Stimulated activated naive CD8-positive, alpha-beta T cell treated with anti-CD3 and anti-CD28 coated beads, Interleukin-15, Interleukin-2, amounts not matched to agents 100 ng/mL and 50 ng/mL, for 24 hours (primary cell): ENCODE results near the gene FNTB.

Experiments used
- H3K27ac Mint-ChIP-seq: one replicate; pipeline ENCODE4 v1.8.0; 2021; ENCODE audit warnings: mild to moderate bottlenecking, mixed read lengths
- H3K27me3 Mint-ChIP-seq: one replicate; pipeline ENCODE4 v1.8.0; 2021; ENCODE audit warnings: mixed read lengths
- H3K36me3 Mint-ChIP-seq: one replicate; pipeline ENCODE4 v1.8.0; 2021; ENCODE audit warnings: low read depth, mixed read lengths
- H3K4me1 Mint-ChIP-seq: one replicate; pipeline ENCODE4 v1.8.0; 2021; ENCODE audit warnings: low read depth, mixed read lengths
- H3K4me3 Mint-ChIP-seq: one replicate; pipeline ENCODE4 v1.8.0; 2021; ENCODE audit warnings: mild to moderate bottlenecking, mixed read lengths
- H3K9me3 Mint-ChIP-seq: one replicate; pipeline ENCODE4 v1.8.0; 2021; ENCODE audit warnings: mixed read lengths

Gene FNTB

GRCh38 chr14:65062096-65063075 lies 75.7 kb downstream of the FNTB start:
- Mint-ChIP-seq H3K27ac (no peak overlapping the region), H3K36me3 (peaks cover 82% of the 10 kb centered on the region), H3K9me3 (no peaks in the 10 kb centered on the region), H3K4me3 (no peak overlapping the region), H3K4me1 (no peaks in the 10 kb centered on the region), H3K27me3 (no peaks in the 10 kb centered on the region)

DNA sequence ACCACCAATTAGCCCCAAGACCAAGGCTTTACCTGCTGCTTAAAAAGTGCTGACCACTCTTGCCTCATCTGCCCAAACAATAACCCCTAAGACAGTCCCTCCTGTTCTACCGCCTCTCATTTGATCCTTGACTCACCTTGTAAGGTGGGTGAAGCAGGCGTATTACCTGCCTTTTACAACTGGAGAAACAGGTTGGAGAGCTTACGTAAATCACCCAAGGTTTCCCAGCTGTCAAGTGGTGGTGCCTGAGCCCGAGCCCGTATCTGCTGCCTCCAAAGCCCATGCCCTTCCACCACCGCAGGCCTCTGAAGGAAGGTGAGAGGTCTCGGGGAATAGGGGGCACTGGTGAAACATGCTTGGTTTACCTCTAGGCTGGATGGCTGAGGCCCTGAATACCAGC lies 79.0 kb downstream of the FNTB start:
- H3K4me3 Mint-ChIP-seq: no peak overlapping the region
- no peak overlapping the region for H3K27ac Mint-ChIP-seq
- H3K9me3 Mint-ChIP-seq: no peaks in the 10 kb centered on the region
- H3K36me3 Mint-ChIP-seq: peaks cover 68% of the 10 kb centered on the region
- H3K4me1 Mint-ChIP-seq: no peaks in the 10 kb centered on the region
- H3K27me3 Mint-ChIP-seq: no peaks in the 10 kb centered on the region

DNA sequence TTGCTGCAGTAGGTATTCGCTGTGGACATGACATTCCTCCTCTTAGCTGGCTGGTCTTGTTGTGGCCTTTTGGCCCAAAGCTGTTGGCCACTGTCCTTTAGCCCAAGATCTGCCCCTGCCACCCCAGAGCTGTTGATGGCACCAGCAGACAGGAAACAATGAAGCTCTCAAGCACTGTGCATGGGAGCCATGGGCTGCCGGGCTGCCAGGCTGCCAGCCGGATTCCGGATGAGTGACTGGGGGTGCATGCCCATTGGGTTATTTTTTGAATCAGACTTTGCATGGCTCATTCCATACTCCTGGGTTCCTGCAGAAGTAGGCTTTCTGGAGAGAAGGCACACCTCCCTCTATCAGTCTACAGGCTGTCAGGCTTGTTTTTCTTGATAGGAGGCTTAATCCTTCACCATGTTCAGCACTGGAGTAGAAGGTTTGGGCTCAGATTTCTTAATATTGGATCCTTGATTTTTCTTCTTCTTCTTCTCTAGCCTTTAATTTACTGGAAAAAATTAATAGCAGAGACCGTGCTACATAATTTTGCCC lies 83.2 kb downstream of the FNTB start:
- Mint-ChIP-seq H3K36me3 (peaks cover 38% of the 10 kb centered on the region), H3K4me1 (peaks cover 6% of the 10 kb centered on the region), H3K9me3 (no peaks in the 10 kb centered on the region), H3K4me3 (no peak overlapping the region), H3K27me3 (no peaks in the 10 kb centered on the region), H3K27ac (no peak overlapping the region)

DNA sequence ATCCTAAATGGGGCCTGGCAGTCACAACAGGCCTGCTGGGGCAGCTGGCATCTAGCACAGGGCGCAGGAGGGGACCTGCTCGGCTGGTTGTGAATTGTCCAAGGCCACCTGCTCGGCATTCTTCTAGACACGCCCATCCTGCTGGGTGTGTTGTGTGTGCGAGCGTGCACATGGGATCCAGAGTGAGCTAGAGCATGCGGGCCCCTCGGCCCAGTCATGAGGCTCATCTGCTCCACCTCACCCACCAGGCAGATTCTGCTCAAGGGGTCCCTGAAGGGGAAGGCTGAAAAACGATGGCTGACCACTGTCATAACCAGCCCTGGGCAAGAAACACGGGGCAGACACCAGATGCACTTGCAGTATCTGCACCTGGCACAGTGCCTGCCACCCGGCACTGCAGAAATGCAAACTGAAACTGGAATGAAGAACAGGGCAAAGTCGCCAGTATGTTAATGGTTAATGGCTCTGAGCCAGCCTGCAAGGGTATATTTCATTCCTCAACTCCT lies 83.8 kb downstream of the FNTB start:
- Mint-ChIP-seq H3K4me1 (peaks cover 12% of the 10 kb centered on the region), H3K4me3 (no peak overlapping the region), H3K36me3 (peaks cover 38% of the 10 kb centered on the region), H3K9me3 (no peaks in the 10 kb centered on the region), H3K27me3 (no peaks in the 10 kb centered on the region), H3K27ac (no peak overlapping the region)

DNA sequence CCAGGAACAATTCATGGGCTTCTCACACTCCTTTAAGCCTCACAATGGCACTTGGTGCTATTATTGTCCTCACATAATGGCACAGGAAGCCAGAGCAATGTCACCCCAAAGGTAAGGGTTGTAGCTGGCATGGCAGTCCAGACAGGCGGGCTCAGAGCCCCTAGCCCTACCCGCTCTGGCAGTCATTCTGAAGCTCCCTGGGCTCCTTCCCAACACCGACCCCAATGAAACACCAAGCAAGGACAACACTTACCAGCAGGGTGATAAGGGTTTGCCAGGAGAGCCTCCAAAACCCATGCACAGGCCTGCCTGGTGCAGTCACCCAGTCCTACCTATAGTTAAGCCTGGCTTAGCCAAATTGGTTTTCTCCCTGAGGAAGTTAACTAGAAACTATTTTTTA lies 84.8 kb downstream of the FNTB start:
- H3K27me3 Mint-ChIP-seq: no peaks in the 10 kb centered on the region
- H3K9me3 Mint-ChIP-seq: no peaks in the 10 kb centered on the region
- no peak overlapping the region for H3K27ac Mint-ChIP-seq
- peaks cover 38% of the 10 kb centered on the region for H3K36me3 Mint-ChIP-seq
- no peak overlapping the region for H3K4me3 Mint-ChIP-seq
- peaks cover 15% of the 10 kb centered on the region for H3K4me1 Mint-ChIP-seq

DNA sequence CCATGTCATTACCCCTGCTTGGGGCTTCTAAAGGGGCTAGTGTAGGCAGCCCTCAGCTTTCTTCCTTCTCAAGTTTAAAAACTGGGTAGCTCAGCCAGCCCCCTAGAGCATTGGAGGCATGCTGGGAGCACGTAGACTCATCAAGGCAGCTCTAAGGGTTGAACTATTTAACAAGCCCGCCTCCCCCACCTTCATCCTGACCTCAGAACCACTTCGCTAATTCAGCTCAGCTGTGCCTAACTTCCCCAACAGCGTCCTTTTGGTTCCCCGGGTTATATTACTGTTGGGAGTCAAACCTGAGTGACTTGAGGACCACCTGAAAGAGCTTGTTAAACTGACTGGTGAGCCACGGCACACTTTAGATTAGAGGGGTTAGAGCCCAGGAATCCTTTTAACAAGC lies 85.6 kb downstream of the FNTB start:
- no peak overlapping the region for H3K4me3 Mint-ChIP-seq
- H3K36me3 Mint-ChIP-seq: peaks cover 41% of the 10 kb centered on the region
- no peaks in the 10 kb centered on the region for H3K27me3 Mint-ChIP-seq
- peak overlapping the region; percentile 21 for H3K27ac Mint-ChIP-seq
- no peaks in the 10 kb centered on the region for H3K9me3 Mint-ChIP-seq
- peaks cover 15% of the 10 kb centered on the region for H3K4me1 Mint-ChIP-seq

GRCh38 chr14:65072937-65073336 lies 86.2 kb downstream of the FNTB start:
- Mint-ChIP-seq H3K4me1 (peaks cover 15% of the 10 kb centered on the region), H3K36me3 (peaks cover 44% of the 10 kb centered on the region), H3K27ac (no peak overlapping the region)

GRCh38 chr14:65073605-65074201 lies 87.0 kb downstream of the FNTB start:
- Mint-ChIP-seq H3K9me3 (no peaks in the 10 kb centered on the region), H3K27me3 (no peaks in the 10 kb centered on the region), H3K4me1 (peaks cover 15% of the 10 kb centered on the region), H3K27ac (peak overlapping the region; percentile 10), H3K36me3 (peaks cover 39% of the 10 kb centered on the region), H3K4me3 (no peak overlapping the region)

More at GRCh38 chr14:65072937-65073336, 86.2 kb downstream of the FNTB start:
- H3K9me3 Mint-ChIP-seq: no peaks in the 10 kb centered on the region
- H3K27me3 Mint-ChIP-seq: no peaks in the 10 kb centered on the region
- no peak overlapping the region for H3K4me3 Mint-ChIP-seq

GRCh38 chr14:65074449-65075150 lies 87.9 kb downstream of the FNTB start:
- Mint-ChIP-seq H3K27ac (peak overlapping the region; percentile 71), H3K36me3 (peaks cover 46% of the 10 kb centered on the region), H3K4me3 (no peak overlapping the region), H3K9me3 (no peaks in the 10 kb centered on the region), H3K4me1 (peaks cover 21% of the 10 kb centered on the region), H3K27me3 (no peaks in the 10 kb centered on the region)

- H3K4me1 Mint-ChIP-seq: peaks cover 33% of the 10 kb centered on the region
- no peaks in the 10 kb centered on the region for H3K27me3 Mint-ChIP-seq
- H3K4me3 Mint-ChIP-seq: no peak overlapping the region
- peak overlapping the region; percentile 16 for H3K27ac Mint-ChIP-seq
- H3K36me3 Mint-ChIP-seq: peaks cover 58% of the 10 kb centered on the region
- H3K9me3 Mint-ChIP-seq: no peaks in the 10 kb centered on the region
These were observed 89.1 kb downstream of the FNTB start for GRCh38 chr14:65075628-65076325.

DNA sequence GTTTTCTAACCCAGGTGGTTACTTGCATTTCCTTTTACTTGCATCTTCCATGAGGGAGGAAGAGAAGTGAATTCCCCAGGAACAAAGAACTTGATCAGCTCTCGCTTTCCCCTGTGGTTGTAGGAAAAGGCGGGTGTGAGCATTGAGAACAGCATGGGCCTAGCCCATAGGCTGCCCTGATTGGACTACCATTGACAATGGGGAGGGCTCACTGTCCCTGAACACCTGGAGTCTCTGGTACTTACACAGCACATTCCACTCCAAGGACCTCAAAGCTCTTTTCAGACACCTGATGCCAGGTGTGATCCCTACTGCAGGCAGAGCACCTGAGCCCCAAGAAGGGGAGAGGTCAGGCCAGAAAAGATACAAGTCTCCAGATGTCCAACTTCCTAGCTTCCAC lies 90.6 kb downstream of the FNTB start:
- peaks cover 48% of the 10 kb centered on the region for H3K4me1 Mint-ChIP-seq
- H3K36me3 Mint-ChIP-seq: peaks cover 72% of the 10 kb centered on the region
- H3K27me3 Mint-ChIP-seq: no peaks in the 10 kb centered on the region

DNA sequence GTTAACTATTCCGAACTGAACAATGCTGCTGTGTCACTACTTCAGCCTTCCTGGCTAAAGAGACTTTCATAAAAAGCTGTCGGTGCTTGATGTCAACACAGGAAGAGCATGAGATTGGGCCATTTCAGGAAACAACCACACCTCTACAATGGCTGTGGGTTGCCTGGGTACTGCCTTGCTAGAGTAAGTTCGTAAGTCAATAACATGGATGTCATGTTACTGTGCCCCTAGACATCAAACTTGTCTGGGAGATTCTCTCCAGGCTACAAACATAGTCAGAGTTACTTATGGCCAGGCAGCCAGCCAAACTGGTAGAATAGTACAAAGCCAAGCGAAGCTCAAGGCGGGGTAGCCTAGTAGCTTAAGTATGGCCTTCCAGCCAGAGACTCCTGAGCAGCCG lies 92.5 kb downstream of the FNTB start:
- Mint-ChIP-seq H3K36me3 (peaks cover 82% of the 10 kb centered on the region), H3K4me3 (no peak overlapping the region), H3K4me1 (peaks cover 66% of the 10 kb centered on the region), H3K27ac (peak overlapping the region; percentile 80), H3K27me3 (no peaks in the 10 kb centered on the region), H3K9me3 (no peaks in the 10 kb centered on the region)

More for the DNA sequence above, 90.6 kb downstream of the FNTB start:
- Mint-ChIP-seq H3K27ac (no peak overlapping the region), H3K4me3 (no peak overlapping the region), H3K9me3 (no peaks in the 10 kb centered on the region)

GRCh38 chr14:65079768-65080167 lies 93.1 kb downstream of the FNTB start:
- Mint-ChIP-seq H3K4me3 (no peak overlapping the region), H3K27me3 (no peaks in the 10 kb centered on the region), H3K36me3 (peaks cover 82% of the 10 kb centered on the region), H3K27ac (peak overlapping the region; percentile 80), H3K9me3 (no peaks in the 10 kb centered on the region), H3K4me1 (peaks cover 67% of the 10 kb centered on the region)
